Muscle layer of colon (tissue), 2 donors: ENCODE data around the gene ZNF888.
"Not testable (repeated sequence)": the region's sequence is repeated elsewhere in the genome, so short reads cannot be mapped to it uniquely, and the experiment has no call there.

Source experiments
- H3K27ac ChIP-seq: one replicate; pipeline ENCODE4 v1.7.0; 2013; ENCODE audit warnings: low read depth, mild to moderate bottlenecking, low read length, moderate library complexity
- H3K27me3 ChIP-seq, 2 donors: one replicate each; pipeline ENCODE4 v1.7.0; 2013; ENCODE audit warnings: low read length in 2 of 2, mild to moderate bottlenecking in 2 of 2; ENCODE audit not compliant: insufficient read depth in 2 of 2, control insufficient read depth in 1 of 2
- H3K36me3 ChIP-seq: one replicate; pipeline ENCODE4 v1.7.0; 2013; ENCODE audit warnings: mild to moderate bottlenecking, low read length; ENCODE audit not compliant: insufficient read depth
- H3K4me1 ChIP-seq: one replicate; pipeline ENCODE4 v1.7.0; 2013; ENCODE audit warnings: mild to moderate bottlenecking, low read length; ENCODE audit not compliant: insufficient read depth
- H3K4me3 ChIP-seq, 2 donors: one replicate each; pipeline ENCODE4 v1.7.0; 2013; ENCODE audit warnings: low read length in 2 of 2, low read depth in 1 of 2, mild to moderate bottlenecking in 1 of 2, moderate library complexity in 1 of 2
- H3K9ac ChIP-seq: one replicate; pipeline ENCODE4 v1.7.0; 2013; ENCODE audit warnings: low read length
- H3K9me3 ChIP-seq: one replicate; pipeline ENCODE4 v1.7.0; 2013; ENCODE audit warnings: mild to moderate bottlenecking, low read length
- donor health status: abdominal sarcoma.
- donor health status: Adenocarcinoma of cecum.

ZNF888 gene

GRCh38 chr19:52936954-52937325 is 13.7 kb upstream of the ZNF888 start:
- H3K36me3 ChIP-seq, result no peaks in the 10 kb centered on the region
- no peak overlapping the region for H3K4me3 ChIP-seq
- no peaks in the 10 kb centered on the region for H3K9me3 ChIP-seq
- no peaks in the 10 kb centered on the region for H3K27me3 ChIP-seq
- no peak overlapping the region for H3K27ac ChIP-seq
- H3K4me1 ChIP-seq, result peaks cover 6% of the 10 kb centered on the region
- H3K9ac ChIP-seq, result no peak overlapping the region

DNA sequence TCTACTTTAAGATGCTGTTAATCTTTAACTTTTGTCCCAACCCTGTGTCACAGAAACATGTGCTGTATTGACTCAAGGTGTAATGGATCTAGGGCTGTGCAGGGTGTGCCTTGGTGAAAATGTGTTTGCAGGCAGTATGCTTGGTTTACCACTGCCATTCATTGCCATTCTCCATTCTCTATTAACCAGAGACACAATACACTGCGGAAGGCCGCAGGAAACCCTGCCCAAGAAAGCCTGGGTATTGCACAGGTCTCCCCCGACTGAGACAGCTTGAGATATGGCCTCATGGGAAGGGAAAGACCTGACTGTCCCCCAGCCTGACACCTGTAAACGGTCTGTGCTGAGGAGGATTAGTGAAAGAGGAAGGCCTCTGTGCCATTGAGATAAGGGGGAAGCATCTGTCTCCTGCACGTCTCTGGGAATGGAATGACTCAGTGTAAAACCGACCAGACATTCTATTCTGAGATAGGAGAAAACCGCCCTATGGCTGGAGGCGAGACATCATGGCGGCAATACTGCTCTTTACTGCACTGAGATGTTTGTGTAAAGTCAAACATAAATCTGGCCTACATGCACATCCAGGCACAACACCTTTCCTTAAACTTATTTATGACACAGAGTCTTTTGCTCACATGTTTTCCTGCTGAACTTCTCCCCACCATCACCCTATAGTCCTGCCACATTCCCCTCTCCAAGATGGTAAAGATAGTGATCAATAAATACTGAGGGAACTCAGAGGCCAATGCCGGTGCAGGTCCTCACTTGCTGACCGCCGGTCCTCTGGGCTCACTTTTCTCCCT is 13.1 kb upstream of the ZNF888 start:
- no peaks in the 10 kb centered on the region for H3K27me3 ChIP-seq
- no peak overlapping the region for H3K9ac ChIP-seq
- H3K27ac ChIP-seq, result no peak overlapping the region
- H3K9me3 ChIP-seq, result no peaks in the 10 kb centered on the region
- no peaks in the 10 kb centered on the region for H3K36me3 ChIP-seq
- H3K4me3 ChIP-seq, result no peak overlapping the region
- H3K4me1 ChIP-seq, result no peaks in the 10 kb centered on the region

DNA sequence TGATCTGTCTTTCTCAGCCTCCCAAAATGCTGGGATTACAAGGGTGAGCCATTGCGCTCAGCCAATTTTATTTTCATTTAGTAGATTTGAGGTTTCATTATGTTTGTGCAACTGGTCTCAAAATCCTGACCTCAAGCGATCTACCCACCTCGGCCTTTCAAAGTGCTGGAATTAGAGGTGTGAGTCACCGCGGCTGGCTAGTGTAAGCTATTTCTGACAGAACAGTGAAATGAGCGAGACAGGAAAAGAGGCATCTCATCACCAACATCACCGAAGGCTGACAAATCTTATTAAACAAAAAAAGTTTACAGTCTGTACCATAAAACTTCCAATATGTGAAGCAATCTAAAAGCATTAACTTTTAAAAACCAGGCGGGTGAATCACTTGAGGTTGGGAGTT is 12.2 kb upstream of the ZNF888 start:
- Histone ChIP-seq H3K9ac (no peak overlapping the region), H3K4me1 (no peaks in the 10 kb centered on the region), H3K27me3 (no peaks in the 10 kb centered on the region), H3K9me3 (no peaks in the 10 kb centered on the region), H3K27ac (no peak overlapping the region), H3K4me3 (no peak overlapping the region), H3K36me3 (no peaks in the 10 kb centered on the region)

GRCh38 chr19:52924641-52925040 is 1.4 kb upstream of the ZNF888 start:
- H3K27me3 ChIP-seq, H3K9ac ChIP-seq, H3K4me3 ChIP-seq, H3K27ac ChIP-seq, H3K36me3 ChIP-seq, H3K9me3 ChIP-seq: not testable (repeated sequence)
- H3K4me1 ChIP-seq, result peaks cover 10% of the 10 kb centered on the region

DNA sequence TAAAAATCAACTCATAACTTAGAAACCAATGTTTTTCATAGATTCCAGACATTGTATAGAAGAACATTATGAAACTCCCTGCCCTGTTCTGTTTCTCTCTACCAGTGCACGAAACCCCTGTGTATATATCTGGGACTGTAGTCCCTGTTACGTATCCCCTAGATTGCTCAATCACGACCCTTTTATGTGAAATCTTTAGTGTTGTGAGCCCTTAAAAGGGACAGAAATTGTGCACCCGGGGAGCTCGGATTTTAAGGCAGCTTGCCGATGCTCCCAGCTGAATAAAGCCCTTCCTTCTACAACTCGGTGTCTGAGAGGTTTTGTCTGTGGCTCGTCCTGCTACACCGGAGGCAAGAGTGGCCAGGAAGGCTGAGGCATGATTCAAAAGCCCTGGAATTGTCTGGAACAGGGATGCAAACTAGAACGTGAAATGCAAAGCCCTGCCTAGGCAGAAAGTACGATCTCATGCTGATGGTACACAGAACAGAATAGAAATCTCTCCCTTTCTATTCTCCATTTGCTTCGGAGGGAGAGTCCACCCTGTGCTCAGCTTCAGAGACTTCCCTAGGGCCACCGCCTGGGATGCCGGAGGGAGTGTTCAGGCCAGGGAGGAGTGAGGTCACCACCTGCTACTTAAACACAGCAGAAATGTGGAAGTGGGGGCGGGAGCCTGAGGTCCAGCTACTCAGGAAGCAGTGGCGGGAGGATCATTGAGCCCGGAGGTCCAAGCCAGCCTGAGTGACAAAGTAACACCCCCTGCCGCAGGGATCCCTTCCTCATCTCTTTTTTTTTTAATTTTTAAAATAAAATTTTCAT is 758 bp upstream of the ZNF888 start:
- H3K9me3 ChIP-seq, result no peaks in the 10 kb centered on the region
- H3K27ac ChIP-seq, result peak overlapping the region; percentile 52
- no peaks in the 10 kb centered on the region for H3K36me3 ChIP-seq
- H3K9ac ChIP-seq, result no peak overlapping the region
- peak overlapping the region in 1 of 2 donors; percentile 99 for H3K4me3 ChIP-seq
- no peaks in the 10 kb centered on the region for H3K27me3 ChIP-seq
- H3K4me1 ChIP-seq, result peaks cover 10% of the 10 kb centered on the region

DNA sequence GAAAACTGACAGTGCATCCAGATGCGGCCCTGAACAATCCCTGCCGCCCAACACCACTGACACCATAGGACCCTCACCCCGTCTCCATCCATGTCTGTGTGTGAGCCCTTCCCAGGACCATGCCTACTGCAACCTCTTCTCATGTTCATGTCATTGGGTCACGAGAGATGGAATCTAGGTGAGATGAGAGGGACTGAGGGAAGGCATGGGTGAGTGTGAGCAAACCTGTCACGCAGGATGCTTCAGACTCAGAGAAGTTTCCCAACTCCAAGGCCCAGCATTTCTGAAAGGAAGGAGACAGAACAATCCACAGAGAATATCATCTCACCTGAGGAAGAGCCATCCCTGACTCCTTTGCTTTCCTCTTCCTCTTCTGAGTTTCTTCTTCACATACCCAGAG is 5.7 kb downstream of the ZNF888 start:
- Histone ChIP-seq H3K9ac (no peak overlapping the region), H3K9me3 (no peaks in the 10 kb centered on the region), H3K27ac (no peak overlapping the region), H3K36me3 (no peaks in the 10 kb centered on the region), H3K4me1 (peaks cover 3% of the 10 kb centered on the region), H3K27me3 (no peaks in the 10 kb centered on the region), H3K4me3 (no peak overlapping the region)

GRCh38 chr19:52910648-52911047 is 12.6 kb downstream of the ZNF888 start:
- Histone ChIP-seq H3K4me1 (no peaks in the 10 kb centered on the region), H3K27ac (no peak overlapping the region), H3K9me3 (no peaks in the 10 kb centered on the region), H3K27me3 (no peaks in the 10 kb centered on the region), H3K36me3 (no peaks in the 10 kb centered on the region), H3K4me3 (no peak overlapping the region), H3K9ac (no peak overlapping the region)

GRCh38 chr19:52904052-52904780 is 19.0 kb downstream of the ZNF888 start:
- not testable (repeated sequence) for H3K4me3 ChIP-seq, H3K4me1 ChIP-seq, H3K9ac ChIP-seq, H3K27ac ChIP-seq, H3K27me3 ChIP-seq, H3K36me3 ChIP-seq, H3K9me3 ChIP-seq

GRCh38 chr19:52901842-52902241 is 21.4 kb downstream of the ZNF888 start:
- Histone ChIP-seq H3K4me3 (no peak overlapping the region), H3K36me3 (no peaks in the 10 kb centered on the region), H3K27me3 (no peaks in the 10 kb centered on the region), H3K4me1 (peaks cover 5% of the 10 kb centered on the region), H3K9ac (no peak overlapping the region), H3K9me3 (no peaks in the 10 kb centered on the region), H3K27ac (no peak overlapping the region)

DNA sequence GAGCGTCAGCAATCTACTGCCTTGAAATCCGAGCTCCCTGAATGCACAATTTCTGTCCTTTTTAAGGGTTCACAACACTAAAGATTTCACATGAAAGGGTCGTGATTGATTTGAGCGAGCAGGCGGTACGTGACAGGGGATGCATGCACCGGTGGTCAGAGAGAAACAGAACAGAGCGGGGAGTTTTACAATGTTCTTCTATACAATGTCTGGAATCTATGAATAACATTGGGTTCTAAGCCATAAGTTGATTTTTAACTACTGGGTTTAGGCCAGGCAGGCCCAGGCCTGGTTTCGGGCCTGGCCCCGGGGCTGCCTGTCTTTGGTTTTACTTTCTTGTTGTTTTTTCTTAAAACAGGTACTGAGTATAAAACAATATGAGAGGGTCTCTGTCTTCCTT is 24.6 kb downstream of the ZNF888 start:
- H3K4me3 ChIP-seq, H3K9me3 ChIP-seq, H3K27me3 ChIP-seq, H3K9ac ChIP-seq, H3K36me3 ChIP-seq, H3K27ac ChIP-seq: not testable (repeated sequence)
- H3K4me1 ChIP-seq, result peaks cover 11% of the 10 kb centered on the region

DNA sequence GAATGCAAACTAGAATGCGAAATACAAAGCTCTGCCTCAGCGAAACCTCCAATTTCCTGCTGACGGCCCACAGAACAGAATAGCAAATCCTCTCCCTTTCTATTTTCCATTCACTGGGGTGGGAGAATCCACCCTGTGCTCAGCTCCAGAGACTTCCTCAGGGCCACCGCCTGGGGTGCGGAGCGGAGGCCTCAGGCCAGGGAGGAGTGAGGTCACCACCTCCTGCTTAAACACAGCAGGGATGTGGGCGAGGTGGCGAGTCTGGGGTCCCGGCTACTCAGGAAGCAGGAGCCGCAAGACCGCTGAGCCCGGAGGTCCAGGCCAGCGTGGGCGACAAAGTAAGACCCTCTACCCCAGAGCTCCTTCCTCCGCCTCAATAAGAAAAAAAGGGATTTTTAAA is 25.1 kb downstream of the ZNF888 start:
- H3K4me3 ChIP-seq, result peak overlapping the region; percentile 63 to 97
- peak overlapping the region; percentile 12 for H3K9ac ChIP-seq

More for the DNA sequence above, 25.1 kb downstream of the ZNF888 start:
- H3K9me3 ChIP-seq, result no peaks in the 10 kb centered on the region
- no peaks in the 10 kb centered on the region for H3K36me3 ChIP-seq
- H3K27ac ChIP-seq, result peak overlapping the region; percentile 84
- no peaks in the 10 kb centered on the region for H3K27me3 ChIP-seq
- peaks cover 11% of the 10 kb centered on the region for H3K4me1 ChIP-seq
